HepG2 (cell line): ENCODE data around the gene DIAPH3. TPM values are rescaled to one million over a fixed set of nuclear protein-coding genes. Genes with fewer than 3 reads are reported as not detected.

Source experiments
- CREBL2 ChIP-seq: sonication (generic); formaldehyde crosslinking; IDR thresholded peaks from 2 replicates; pipeline ENCODE4 v1.8.1; 2023; ENCODE audit warnings: missing genetic modification reagents, mild to moderate bottlenecking, borderline replicate concordance
- GATA4 ChIP-seq: sonication (generic); IDR thresholded peaks from 2 replicates; pipeline ENCODE4 v1.6.1; 2016; ENCODE audit warnings: antibody characterized with exemption, low read depth, borderline replicate concordance
- HNRNPK ChIP-seq: fragments of 200-400 bp; formaldehyde crosslinking; IDR thresholded peaks from 2 replicates; pipeline ENCODE4 v1.6.1; 2018; ENCODE audit warnings: low read length, low read depth, moderate library complexity, mild to moderate bottlenecking; ENCODE audit not compliant: poor library complexity, severe bottlenecking
- HOXD1 ChIP-seq: sonication (generic); formaldehyde crosslinking; IDR thresholded peaks from 2 replicates; pipeline ENCODE4 v1.5.0; 2020; ENCODE audit warnings: missing genetic modification reagents
- MAF1 ChIP-seq: sonication (generic); formaldehyde crosslinking; IDR thresholded peaks from 2 replicates; pipeline ENCODE4 v1.5.0; 2020; ENCODE audit warnings: missing genetic modification reagents, borderline replicate concordance
- MLLT10 ChIP-seq: sonication (generic); formaldehyde crosslinking; IDR thresholded peaks from 2 replicates; pipeline ENCODE4 v1.4.0; 2020; ENCODE audit warnings: missing genetic modification reagents
- RBM22 ChIP-seq: fragments of 200-400 bp; formaldehyde crosslinking; optimal IDR thresholded peaks from 2 replicates; pipeline ENCODE3; 2017; ENCODE audit warnings: mild to moderate bottlenecking, low read length, moderate library complexity
- TGIF2 ChIP-seq: IDR thresholded peaks from 2 replicates; pipeline ENCODE4 v1.6.1; 2016; ENCODE audit warnings: control low read depth, missing compliant biosample characterization
- USF2 ChIP-seq, 2 experiments: sonication (generic) in 1 of 2; formaldehyde crosslinking in 1 of 2; IDR thresholded peaks; 2 replicates each; pipeline versions ENCODE4 v1.5.1 to v1.6.1; 2011 to 2020; ENCODE audit warnings: borderline replicate concordance in 1 of 2, low read depth in 1 of 2, low read length in 1 of 2, mild to moderate bottlenecking in 1 of 2, missing genetic modification reagents in 1 of 2, moderate library complexity in 1 of 2
- YEATS4 ChIP-seq: sonication (generic); formaldehyde crosslinking; IDR thresholded peaks from 2 replicates; pipeline ENCODE4 v1.4.0; 2020; ENCODE audit warnings: missing genetic modification reagents, borderline replicate concordance
- ZBED4 ChIP-seq: sonication (generic); formaldehyde crosslinking; IDR thresholded peaks from 2 replicates; pipeline ENCODE4 v1.4.0; 2020; ENCODE audit warnings: missing genetic modification reagents, borderline replicate concordance
- ZNF33A ChIP-seq: sonication (generic); formaldehyde crosslinking; IDR thresholded peaks from 2 replicates; pipeline ENCODE4 v1.5.1; 2020; ENCODE audit warnings: missing genetic modification reagents, mild to moderate bottlenecking, moderate library complexity, borderline replicate concordance
- ZNF567 ChIP-seq: sonication (generic); formaldehyde crosslinking; IDR thresholded peaks from 2 replicates; pipeline ENCODE4 v1.8.1; 2023; ENCODE audit warnings: mild to moderate bottlenecking, missing genetic modification reagents, borderline replicate concordance
- ZNF569 ChIP-seq: sonication (generic); formaldehyde crosslinking; IDR thresholded peaks from 2 replicates; pipeline ENCODE4 v1.5.0; 2020; ENCODE audit warnings: mild to moderate bottlenecking, missing genetic modification reagents, moderate library complexity, borderline replicate concordance
- ZNF737 ChIP-seq: sonication (generic); formaldehyde crosslinking; IDR thresholded peaks from 2 replicates; pipeline ENCODE4 v1.5.0; 2020; ENCODE audit warnings: missing genetic modification reagents, mild to moderate bottlenecking, borderline replicate concordance
- polyA plus RNA-seq, 8 experiments: library from polyadenylated mRNA; depleted of rRNA in 3 of 8; stranded (reverse) in 7 of 8; unstranded in 1 of 8; fragments of >200 nt; fragmentation: Illumina TruSeq in 4 of 8; extraction: Trizol in 4 of 8; gene quantifications; 2 replicates each; pipeline versions ENCODE4 v1.2.1 to v1.2.3, GENCODE V29; 2011 to 2016; ENCODE audit warnings: low read depth in 4 of 8, missing spikeins in 1 of 8, mixed read lengths in 1 of 8; ENCODE audit not compliant: insufficient read depth in 1 of 8
- total RNA-seq, 5 experiments: library from RNA; depleted of rRNA; stranded (reverse); fragments of >200 nt; fragmentation: Illumina TruSeq; extraction: Trizol; gene quantifications; 2 replicates each; pipeline ENCODE4 v1.2.3, GENCODE V29; 2016; ENCODE audit warnings: low read depth in 1 of 5
- TF ChIP-seq, protein P1 (sequence below): sonication (generic); formaldehyde crosslinking; IDR thresholded peaks from 2 replicates; pipeline ENCODE4 v1.4.0; 2020; ENCODE audit warnings: missing genetic modification reagents, borderline replicate concordance

DIAPH3 gene
- total and polyA plus RNA-seq, 2 of the 13 experiments (the other 11 are each of a cell fraction or from before 2014, with no cell fraction given), result 4.0 to 9.3 TPM

DNA sequence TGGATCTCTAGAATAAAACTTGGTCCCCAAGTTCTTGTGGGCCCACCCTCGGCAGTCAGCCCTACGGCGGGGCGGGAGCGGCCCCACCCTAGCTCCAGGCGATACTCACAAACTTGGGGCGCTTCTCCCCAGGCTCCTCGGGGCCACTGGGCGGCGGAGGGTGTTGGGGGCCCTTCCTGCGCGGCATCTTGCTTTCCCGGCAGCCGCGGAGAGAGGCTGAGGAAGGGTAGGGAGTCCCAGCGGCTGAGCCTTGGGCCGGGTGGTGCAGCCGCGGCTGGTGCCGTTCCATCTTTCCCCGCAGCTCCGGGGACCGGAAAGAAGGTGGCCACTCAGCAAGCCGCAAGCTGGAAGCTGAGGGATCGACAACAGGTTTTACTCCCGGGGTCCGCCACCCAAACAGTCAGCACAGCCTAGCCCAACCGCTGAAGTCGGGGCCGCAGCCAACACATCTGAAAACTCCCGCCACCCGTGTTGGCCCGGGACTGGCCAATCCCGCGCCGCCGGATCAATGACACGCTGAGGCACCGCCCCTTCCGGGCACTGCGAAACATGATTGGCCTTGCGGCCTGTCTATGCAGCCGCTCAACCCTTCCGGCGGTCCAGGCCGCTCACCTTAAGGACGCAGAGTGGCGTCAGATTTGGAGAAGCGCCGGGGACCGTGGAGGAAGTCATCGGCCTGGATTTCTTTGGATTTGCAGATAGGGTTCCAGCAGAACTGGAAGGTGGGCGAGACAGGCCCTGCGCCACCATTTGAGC, at the start of gene DIAPH3 (continued):
- TF ChIP-seq ZNF737 (no peak), MLLT10 (CRISPR knock-in tag) (no peak), CREBL2 (CRISPR knock-in tag) (no peak), ZBED4 (no peak), HOXD1 (CRISPR knock-in tag) (0 out of 2 replicates have a peak, but pooled peaks have one; percentile 28), YEATS4 (peak; percentile 56), HNRNPK (no peak), MAF1 (CRISPR knock-in tag) (no peak), ZNF569 (no peak), USF2 (IDR thresholded peaks at IDR 0.05; ENCODE audit: low read depth, low read length) (no peak), USF2 (CRISPR knock-in tag; IDR thresholded peaks at IDR 0.05; ENCODE audit: borderline replicate concordance) (no peak), ZNF567 (no peak), RBM22 (no peak), ZNF33A (CRISPR knock-in tag) (no peak), GATA4 (no peak; the same call in 1 of the 2 replicates), TGIF2 (CRISPR knock-in tag) (peak; percentile 83)
- TF ChIP-seq, protein P1, sequence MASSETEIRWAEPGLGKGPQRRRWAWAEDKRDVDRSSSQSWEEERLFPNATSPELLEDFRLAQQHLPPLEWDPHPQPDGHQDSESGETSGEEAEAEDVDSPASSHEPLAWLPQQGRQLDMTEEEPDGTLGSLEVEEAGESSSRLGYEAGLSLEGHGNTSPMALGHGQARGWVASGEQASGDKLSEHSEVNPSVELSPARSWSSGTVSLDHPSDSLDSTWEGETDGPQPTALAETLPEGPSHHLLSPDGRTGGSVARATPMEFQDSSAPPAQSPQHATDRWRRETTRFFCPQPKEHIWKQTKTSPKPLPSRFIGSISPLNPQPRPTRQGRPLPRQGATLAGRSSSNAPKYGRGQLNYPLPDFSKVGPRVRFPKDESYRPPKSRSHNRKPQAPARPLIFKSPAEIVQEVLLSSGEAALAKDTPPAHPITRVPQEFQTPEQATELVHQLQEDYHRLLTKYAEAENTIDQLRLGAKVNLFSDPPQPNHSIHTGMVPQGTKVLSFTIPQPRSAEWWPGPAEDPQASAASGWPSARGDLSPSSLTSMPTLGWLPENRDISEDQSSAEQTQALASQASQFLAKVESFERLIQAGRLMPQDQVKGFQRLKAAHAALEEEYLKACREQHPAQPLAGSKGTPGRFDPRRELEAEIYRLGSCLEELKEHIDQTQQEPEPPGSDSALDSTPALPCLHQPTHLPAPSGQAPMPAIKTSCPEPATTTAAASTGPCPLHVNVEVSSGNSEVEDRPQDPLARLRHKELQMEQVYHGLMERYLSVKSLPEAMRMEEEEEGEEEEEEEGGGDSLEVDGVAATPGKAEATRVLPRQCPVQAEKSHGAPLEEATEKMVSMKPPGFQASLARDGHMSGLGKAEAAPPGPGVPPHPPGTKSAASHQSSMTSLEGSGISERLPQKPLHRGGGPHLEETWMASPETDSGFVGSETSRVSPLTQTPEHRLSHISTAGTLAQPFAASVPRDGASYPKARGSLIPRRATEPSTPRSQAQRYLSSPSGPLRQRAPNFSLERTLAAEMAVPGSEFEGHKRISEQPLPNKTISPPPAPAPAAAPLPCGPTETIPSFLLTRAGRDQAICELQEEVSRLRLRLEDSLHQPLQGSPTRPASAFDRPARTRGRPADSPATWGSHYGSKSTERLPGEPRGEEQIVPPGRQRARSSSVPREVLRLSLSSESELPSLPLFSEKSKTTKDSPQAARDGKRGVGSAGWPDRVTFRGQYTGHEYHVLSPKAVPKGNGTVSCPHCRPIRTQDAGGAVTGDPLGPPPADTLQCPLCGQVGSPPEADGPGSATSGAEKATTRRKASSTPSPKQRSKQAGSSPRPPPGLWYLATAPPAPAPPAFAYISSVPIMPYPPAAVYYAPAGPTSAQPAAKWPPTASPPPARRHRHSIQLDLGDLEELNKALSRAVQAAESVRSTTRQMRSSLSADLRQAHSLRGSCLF (CRISPR knock-in tag), result no peak
